ENCODE results near the gene DOK5. TPM values are rescaled to one million over a fixed set of nuclear protein-coding genes. Genes with fewer than 3 reads are reported as not detected.

The DOK5 gene
- total and polyA plus RNA-seq, 2 experiments from 2014 or later: 5.0 to 6.9 TPM

DNA sequence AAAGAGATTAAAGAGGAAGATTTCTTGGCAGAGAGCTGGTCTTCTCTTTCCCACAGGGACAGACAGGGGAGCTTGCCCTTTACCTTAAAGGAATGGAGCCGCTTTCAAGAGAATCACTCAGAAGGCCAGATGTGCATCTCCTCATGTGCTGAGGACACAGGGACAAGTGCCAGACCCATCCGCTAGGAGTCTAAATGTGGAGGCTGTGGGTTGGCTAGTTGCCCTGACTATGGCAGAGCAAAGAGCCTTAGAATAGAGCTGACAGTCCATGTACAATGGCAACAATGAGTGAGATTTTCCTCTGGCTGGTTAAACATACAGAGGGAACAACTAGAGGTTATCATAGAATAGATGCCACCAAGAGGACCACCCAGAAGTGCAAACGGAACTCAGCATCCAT lies 7.3 kb upstream of the DOK5 start (continued):
- TF ChIP-seq, protein P1, sequence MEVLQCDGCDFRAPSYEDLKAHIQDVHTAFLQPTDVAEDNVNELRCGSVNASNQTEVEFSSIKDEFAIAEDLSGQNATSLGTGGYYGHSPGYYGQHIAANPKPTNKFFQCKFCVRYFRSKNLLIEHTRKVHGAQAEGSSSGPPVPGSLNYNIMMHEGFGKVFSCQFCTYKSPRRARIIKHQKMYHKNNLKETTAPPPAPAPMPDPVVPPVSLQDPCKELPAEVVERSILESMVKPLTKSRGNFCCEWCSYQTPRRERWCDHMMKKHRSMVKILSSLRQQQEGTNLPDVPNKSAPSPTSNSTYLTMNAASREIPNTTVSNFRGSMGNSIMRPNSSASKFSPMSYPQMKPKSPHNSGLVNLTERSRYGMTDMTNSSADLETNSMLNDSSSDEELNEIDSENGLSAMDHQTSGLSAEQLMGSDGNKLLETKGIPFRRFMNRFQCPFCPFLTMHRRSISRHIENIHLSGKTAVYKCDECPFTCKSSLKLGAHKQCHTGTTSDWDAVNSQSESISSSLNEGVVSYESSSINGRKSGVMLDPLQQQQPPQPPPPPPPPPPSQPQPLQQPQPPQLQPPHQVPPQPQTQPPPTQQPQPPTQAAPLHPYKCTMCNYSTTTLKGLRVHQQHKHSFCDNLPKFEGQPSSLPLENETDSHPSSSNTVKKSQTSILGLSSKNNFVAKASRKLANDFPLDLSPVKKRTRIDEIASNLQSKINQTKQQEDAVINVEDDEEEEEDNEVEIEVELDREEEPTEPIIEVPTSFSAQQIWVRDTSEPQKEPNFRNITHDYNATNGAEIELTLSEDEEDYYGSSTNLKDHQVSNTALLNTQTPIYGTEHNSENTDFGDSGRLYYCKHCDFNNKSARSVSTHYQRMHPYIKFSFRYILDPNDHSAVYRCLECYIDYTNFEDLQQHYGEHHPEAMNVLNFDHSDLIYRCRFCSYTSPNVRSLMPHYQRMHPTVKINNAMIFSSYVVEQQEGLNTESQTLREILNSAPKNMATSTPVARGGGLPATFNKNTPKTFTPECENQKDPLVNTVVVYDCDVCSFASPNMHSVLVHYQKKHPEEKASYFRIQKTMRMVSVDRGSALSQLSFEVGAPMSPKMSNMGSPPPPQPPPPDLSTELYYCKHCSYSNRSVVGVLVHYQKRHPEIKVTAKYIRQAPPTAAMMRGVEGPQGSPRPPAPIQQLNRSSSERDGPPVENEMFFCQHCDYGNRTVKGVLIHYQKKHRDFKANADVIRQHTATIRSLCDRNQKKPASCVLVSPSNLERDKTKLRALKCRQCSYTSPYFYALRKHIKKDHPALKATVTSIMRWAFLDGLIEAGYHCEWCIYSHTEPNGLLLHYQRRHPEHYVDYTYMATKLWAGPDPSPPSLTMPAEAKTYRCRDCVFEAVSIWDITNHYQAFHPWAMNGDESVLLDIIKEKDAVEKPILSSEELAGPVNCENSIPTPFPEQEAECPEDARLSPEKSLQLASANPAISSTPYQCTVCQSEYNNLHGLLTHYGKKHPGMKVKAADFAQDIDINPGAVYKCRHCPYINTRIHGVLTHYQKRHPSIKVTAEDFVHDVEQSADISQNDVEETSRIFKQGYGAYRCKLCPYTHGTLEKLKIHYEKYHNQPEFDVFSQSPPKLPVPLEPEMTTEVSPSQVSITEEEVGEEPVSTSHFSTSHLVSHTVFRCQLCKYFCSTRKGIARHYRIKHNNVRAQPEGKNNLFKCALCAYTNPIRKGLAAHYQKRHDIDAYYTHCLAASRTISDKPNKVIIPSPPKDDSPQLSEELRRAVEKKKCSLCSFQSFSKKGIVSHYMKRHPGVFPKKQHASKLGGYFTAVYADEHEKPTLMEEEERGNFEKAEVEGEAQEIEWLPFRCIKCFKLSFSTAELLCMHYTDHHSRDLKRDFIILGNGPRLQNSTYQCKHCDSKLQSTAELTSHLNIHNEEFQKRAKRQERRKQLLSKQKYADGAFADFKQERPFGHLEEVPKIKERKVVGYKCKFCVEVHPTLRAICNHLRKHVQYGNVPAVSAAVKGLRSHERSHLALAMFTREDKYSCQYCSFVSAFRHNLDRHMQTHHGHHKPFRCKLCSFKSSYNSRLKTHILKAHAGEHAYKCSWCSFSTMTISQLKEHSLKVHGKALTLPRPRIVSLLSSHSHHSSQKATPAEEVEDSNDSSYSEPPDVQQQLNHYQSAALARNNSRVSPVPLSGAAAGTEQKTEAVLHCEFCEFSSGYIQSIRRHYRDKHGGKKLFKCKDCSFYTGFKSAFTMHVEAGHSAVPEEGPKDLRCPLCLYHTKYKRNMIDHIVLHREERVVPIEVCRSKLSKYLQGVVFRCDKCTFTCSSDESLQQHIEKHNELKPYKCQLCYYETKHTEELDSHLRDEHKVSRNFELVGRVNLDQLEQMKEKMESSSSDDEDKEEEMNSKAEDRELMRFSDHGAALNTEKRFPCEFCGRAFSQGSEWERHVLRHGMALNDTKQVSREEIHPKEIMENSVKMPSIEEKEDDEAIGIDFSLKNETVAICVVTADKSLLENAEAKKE (CRISPR knock-in tag; IDR thresholded peaks at IDR 0.05): no peak
- TF ChIP-seq STAT1 (IDR thresholded peaks at IDR 0.05; ENCODE audit: unreplicated experiment) (no peak), ZNF331 (CRISPR knock-in tag; IDR thresholded peaks at IDR 0.05; ENCODE audit: low read depth) (no peak), CREB1 (CRISPR knock-in tag; IDR thresholded peaks at IDR 0.05; ENCODE audit: low read depth) (no peak), POLR2AphosphoS5 (IDR thresholded peaks at IDR 0.05; ENCODE audit: low read depth) (no peak)
- TF ChIP-seq, protein P2, sequence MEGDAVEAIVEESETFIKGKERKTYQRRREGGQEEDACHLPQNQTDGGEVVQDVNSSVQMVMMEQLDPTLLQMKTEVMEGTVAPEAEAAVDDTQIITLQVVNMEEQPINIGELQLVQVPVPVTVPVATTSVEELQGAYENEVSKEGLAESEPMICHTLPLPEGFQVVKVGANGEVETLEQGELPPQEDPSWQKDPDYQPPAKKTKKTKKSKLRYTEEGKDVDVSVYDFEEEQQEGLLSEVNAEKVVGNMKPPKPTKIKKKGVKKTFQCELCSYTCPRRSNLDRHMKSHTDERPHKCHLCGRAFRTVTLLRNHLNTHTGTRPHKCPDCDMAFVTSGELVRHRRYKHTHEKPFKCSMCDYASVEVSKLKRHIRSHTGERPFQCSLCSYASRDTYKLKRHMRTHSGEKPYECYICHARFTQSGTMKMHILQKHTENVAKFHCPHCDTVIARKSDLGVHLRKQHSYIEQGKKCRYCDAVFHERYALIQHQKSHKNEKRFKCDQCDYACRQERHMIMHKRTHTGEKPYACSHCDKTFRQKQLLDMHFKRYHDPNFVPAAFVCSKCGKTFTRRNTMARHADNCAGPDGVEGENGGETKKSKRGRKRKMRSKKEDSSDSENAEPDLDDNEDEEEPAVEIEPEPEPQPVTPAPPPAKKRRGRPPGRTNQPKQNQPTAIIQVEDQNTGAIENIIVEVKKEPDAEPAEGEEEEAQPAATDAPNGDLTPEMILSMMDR (conservative IDR thresholded peaks at IDR 0.05; ENCODE audit: low read depth in 2 of 2): no peak
- TF ChIP-seq, protein P3, sequence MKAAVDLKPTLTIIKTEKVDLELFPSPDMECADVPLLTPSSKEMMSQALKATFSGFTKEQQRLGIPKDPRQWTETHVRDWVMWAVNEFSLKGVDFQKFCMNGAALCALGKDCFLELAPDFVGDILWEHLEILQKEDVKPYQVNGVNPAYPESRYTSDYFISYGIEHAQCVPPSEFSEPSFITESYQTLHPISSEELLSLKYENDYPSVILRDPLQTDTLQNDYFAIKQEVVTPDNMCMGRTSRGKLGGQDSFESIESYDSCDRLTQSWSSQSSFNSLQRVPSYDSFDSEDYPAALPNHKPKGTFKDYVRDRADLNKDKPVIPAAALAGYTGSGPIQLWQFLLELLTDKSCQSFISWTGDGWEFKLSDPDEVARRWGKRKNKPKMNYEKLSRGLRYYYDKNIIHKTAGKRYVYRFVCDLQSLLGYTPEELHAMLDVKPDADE (IDR thresholded peaks at IDR 0.05): no peak

All from GM23338 (cell line).